Right forelimb (tissue), 1 donor: ENCODE measurements around the gene RGP1.

Source experiments
- DNase-seq: peaks from one replicate; pipeline ENCODE4 v3.0.0-alpha.2; 2018

Gene RGP1, protein sequence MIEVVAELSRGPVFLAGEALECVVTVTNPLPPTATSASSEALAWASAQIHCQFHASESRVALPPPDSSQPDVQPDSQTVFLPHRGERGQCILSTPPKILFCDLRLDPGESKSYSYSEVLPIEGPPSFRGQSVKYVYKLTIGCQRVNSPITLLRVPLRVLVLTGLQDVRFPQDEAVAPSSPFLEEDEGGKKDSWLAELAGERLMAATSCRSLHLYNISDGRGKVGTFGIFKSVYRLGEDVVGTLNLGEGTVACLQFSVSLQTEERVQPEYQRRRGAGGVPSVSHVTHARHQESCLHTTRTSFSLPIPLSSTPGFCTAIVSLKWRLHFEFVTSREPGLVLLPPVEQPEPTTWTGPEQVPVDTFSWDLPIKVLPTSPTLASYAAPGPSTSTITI

DNA sequence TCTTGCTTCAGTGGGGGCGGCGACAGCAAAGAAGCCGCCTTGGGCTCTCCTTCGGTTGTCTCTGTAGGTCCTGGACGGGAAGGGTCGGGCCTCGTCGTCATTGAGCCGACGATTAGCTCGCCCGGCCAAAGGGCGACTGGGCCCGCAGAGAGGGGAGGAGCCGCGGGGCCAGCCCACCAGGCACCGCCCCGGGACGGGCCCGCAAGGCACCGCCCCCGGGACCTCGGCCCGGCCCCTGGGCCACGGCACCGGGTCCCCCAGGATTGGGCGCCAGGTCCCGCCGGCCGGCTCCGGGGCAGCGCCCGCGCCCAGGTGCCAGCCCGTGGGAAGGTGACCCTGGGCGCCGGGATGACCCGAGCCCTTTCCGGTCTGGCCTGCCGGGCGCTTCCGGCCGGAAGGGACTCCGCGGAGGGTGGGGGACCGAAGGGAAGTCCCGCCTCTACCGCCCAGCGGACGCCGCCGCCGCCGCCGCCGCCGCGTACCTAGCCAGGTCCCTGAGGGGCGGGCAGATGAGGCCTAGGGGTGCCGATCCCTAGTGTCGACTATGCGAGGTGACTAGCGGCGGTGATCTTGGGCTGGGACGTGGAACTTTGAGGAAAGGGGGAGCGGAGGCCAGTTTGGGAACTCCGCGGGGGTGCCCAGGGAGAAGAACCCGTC, at the start of gene RGP1, which contains the start of gene GBA2:
Gene RGP1 (plus strand): TSS at position 430 of the 657 bp plus-strand sequence. CDS start 469 bp downstream, outside the sequence.
Gene GBA2 (minus strand): TSS at position 371 of the 657 bp plus-strand sequence. CDS start 524 bp downstream, outside the sequence.
- peak; percentile 87 for DNase-seq

DNA sequence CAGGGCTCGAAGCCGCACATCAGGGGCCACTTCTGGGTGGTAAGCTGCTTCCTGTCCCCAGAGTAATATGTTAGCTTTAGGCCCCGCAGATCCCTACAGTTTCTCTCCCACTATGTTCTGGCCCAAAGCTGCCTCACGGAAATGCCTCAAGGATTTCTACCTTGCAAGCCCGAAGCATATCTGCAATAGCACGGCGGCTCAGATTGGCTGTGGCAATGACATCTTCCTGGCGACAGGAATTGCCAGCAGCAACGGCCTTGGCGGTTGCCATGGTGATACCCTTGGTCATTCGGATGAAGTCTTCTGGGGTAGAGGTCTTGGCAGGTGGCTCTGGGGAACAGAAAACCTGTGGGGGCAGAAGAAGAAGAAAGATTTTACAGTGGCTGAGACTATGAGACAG, 49.1 kb upstream of the RGP1 start:
- DNase-seq: no peak

DNA sequence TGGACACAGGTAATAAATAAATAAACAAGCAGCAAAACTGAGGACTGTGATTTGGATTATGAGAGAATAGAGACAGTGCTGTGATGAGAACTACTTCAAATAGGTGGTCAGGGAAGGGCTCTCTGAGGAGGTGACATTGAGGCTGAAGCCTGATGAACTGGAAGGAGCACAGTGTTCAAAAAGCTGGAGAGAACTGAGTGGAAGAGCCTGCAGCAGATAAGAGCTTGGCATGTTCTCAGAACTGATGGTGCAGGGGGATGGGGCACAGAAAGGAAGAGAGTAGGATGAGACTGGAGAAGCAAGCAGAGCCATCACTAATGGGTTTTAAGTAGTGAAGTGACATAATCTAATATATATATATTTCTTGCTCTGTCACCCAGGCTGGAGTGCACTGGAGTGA, 48.1 kb upstream of the RGP1 start:
- no peak for DNase-seq

DNA sequence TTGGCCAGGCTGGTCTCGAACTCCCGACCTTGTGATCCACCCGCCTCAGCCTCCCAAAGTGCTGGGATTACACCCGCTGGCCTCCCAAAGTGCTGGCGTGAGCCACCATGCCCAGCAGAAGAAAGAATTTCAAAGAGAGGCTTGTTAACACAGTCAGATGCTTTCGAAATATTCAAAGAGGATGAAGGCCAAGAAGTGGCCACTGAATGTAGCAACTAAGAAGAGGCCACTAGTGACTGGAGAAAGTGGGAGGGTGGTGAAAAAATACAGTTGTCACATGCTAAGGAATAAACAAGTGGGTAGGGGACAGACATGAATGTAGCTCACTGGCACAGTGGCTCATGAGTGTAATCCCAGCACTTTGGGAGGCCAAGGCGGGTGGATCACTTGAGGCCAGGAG, 46.4 kb upstream of the RGP1 start:
- DNase-seq: no peak

DNA sequence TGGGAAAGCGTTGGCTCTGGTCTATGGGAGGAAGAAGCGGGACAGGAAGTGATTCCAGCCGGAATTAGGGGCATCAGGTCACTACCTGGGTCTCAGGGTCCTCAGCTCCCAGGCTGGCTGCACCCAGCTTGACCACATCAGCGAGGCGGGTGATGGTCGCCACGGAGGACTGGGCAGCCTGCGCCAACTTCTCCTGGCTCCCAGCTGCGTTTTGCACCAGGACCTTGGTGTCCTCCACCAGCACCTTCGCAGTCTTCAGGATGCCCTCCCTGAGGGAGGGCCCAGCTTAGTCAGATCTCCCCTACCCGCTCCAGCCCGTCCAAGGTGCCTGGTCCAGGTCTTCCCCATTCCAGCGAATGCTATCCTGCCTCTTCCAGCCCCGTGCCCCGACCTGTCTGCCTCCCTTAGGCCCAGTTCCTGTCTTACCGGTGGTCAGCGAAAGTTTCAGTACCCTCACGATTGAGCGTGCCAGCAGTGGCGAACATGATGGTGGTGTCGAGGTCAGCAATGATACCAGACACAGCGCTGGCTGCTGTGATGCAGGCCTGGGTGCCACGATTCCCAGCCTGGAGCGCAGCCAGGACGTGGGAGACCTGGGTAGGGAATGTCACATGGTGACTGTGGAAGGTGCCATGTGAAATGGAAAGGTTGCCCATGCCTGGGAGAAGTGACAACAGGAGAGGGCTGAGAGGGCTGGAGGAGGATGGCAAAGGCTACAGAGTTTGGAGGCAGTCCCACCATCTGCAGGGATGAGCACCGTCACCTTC, 45.0 kb upstream of the RGP1 start:
- no peak for DNase-seq

DNA sequence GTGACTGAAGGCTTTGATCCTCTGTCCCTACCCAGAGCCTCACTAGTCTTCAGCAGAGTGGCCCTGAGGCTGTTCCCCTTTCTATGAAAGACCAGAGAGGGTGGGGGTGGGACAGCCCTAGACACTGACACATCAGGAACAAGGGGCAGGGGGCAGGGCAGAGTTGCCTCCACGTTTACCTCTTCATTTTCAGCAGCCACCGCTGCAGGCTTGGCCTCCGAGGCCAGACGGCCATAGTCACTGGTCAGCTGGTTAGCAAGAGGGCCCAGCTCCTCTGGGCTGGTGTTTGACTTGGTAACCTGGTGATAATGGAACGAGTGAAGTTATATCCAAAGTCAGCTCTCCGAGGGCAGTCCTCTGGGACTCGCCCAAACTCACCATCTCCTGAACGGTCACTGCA, 43.7 kb upstream of the RGP1 start:
- no peak for DNase-seq

DNA sequence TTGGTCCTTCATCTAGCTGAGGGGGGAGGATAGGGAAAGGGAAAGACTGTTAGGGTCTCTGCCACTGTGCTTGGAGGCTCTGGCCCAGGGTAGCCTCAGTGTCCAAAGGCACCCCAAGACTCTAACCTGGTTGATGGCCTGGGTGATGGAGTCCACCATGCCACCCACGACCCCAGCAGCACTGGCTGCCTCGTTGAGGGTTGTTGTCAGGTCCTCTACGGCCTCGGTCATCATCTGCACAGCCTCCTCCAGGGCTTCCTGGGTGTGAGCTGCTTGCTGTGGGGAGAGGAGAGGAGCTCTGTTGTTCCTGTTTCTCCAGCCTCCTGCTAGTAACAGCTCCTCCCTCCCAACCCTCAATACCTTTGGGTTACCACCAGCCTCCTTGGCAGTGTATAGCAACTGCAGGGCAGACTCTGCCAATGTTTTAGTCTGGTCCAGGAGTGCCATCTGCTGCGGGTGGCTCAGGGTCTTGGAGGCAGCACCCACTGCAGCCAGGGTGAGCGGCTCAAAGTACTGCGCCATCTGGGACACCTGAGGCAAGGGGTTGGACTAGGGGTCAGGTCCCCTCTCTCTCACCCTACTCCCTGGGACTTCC, 43.2 kb upstream of the RGP1 start:
- DNase-seq: no peak

DNA sequence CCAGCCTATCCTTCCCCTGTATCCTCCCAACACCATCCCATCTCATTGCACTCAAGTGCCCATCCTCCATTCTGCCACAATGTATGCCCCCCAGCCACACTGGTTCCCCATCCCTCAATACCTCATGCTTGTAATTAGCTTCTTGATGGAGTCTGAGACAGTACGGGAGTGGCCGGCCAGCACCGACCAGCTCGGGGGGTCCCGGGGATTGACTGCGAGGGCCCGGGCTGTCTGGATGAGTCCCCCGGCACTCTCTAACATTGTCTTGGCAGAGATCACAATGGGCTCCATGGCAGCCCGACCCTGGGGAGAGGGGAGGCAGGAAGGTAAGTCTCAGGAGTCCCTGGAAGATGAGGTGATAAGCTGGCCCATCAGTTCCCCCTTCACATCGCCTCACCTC, 42.1 kb upstream of the RGP1 start:
- DNase-seq: no peak

DNA sequence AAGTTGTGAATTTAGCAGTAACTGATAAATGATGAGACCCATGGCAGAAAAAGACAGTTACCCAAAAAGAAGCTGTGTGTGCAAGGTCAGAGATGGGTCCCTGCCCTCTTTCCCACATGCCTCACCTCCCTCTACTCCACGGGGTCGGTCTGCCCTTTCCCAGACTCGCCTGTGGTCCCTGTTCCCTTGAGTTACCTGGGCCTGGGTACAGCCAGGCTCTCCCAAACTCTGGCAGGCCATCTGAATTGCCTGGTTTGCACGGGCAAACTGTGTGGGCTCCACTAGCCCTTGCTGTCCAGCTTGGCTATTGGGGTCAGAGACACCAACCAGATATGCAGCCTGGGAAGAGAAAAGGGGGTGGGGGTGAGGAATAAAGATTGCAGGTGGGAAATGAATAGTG, 40.9 kb upstream of the RGP1 start:
- DNase-seq: no peak

DNA sequence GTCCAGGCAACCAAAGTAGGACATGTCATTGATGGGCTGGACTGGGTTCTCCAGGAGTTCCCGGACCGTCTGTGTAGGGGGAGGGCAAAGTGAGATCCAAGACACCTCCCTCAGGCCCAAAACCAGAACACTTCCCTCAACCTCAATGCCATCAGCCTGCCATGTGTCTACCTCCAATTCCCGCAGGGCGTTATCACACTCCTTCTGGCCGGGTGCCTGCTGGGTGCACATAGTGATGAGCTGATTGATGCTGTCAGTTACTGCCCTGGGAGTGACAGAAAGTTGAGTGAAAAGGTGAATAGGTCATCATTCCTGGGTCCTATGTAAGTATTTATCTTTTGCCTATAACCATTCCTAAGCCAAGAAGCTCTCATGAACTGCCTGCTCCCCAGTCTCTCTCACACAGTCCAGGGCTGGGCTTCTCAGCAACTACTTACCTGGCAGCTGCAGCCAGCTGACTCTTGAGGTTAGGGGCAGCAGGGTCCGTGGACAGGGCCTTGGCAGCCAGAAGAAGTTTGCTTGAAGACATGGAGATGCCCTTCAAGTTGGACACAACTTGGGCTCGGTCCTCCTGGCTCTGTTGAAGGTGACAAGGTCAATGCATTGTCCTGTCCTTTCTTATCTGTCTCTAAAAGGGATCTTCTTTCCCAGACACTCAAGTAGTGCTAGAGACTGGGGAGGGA, 38.1 kb upstream of the RGP1 start:
- no peak for DNase-seq

DNA sequence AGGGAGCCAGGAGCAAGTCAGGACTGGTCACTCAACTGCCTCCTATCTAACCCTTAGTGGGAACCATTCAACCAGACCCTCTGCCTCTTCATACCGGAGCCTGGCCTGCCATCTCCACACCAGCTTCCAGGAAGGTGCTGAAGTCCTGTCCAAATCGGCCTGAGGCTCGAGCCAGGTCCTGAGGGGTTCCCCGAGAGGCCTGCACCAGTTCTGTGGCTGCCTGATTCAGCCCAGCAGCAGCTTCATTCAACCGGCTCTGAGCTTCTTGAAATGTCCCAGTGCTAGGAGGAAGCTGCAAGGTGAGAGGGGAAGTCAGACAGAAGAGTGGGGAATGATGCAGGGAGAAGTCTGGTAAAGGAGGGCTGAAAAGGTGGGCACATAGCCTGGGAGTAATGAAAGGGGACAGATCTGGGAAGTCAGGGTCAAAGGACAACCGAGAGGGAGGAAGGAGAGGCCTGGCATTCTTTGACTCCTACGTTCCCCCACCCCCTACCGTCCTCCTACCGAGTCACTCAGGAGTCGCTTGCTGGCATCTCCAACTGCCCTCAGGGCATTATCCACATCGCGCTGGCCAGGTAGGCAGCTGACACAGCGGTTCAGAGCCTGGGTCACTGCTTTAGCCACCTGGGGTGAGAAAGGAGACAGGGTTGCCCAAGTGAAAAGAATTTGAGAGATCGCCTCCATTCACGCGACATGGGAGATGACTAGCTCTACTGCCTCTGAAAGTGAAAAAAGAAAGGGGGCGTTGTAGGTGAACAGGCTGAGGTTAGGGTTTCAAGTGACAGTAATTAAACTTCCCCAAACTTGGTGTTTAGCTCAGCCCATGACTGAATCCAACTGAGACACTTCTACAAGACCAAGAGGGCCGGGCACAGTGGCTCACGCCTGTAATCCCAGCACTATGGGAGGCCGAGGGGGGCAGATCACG, 37.3 kb upstream of the RGP1 start:
- DNase-seq: no peak

DNA sequence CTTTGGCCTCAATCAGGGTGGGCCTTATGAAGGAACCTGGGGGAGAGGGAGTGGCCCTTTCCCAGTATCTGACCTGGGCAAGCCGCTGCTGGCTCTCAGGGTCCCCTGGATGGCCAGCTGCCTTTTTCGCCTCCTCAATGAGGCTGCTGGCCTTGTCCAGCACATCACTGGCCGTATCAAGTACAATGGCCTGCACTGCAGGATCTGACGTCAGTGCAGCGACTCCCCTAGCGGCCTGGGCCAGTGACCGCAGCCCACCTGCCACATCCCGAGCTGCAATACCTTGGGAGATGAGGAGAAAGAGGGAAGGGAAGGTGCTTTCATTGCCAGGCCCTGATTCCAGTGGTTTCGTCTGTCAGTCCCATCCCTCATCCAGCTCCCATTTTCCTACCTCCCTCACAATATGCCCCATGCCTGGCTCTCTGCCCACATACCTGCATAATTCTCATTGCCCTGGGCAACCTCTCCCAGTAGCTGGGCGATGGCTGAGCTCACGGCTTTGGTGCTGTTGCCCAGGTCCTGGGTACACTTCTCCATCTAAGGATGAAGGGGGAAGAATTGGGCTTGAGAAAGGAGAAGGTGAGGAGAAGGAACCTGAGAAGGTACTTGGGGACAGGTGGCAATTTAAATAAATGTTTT, 36.2 kb upstream of the RGP1 start:
- no peak for DNase-seq

DNA sequence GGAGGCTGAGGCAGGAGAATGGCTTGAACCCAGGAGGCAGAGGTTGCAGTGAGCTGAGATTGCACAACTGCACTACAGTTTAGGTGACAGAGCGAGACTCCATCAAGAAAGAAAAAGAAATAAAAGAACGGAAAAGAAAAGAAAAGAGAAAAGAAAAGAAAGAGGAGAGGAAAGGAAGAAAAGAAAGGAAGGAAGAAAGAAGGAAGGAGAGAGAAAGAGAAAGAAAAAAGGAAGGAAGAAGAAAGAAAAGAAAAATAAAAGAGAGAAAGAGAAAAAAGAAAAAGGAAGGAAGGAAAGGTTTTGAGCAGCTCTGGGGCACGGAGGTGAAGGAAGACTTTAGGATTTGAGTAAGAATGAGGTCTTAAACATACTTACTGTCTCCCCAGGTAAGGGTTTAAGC, 35.5 kb upstream of the RGP1 start:
- no peak for DNase-seq

DNA sequence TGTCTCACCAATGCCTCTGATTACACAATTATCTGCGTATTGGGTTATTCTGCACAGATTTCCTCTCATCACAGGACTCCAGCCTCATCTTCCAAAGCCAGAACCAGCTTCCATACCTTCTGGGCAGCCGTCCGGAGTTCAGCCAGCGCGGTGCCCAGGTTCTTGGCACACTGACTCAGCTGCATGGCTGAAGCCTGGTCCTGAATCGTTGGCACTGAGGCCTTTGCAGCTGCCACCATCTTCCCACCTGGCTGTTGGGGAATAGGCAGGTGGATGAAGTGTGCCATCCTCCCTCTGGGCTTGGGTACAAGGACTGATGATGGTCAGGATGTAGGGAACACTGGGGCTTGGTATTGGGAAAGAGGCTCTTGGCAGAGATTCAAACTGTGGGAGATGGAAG, 35.0 kb upstream of the RGP1 start:
- DNase-seq: no peak

DNA sequence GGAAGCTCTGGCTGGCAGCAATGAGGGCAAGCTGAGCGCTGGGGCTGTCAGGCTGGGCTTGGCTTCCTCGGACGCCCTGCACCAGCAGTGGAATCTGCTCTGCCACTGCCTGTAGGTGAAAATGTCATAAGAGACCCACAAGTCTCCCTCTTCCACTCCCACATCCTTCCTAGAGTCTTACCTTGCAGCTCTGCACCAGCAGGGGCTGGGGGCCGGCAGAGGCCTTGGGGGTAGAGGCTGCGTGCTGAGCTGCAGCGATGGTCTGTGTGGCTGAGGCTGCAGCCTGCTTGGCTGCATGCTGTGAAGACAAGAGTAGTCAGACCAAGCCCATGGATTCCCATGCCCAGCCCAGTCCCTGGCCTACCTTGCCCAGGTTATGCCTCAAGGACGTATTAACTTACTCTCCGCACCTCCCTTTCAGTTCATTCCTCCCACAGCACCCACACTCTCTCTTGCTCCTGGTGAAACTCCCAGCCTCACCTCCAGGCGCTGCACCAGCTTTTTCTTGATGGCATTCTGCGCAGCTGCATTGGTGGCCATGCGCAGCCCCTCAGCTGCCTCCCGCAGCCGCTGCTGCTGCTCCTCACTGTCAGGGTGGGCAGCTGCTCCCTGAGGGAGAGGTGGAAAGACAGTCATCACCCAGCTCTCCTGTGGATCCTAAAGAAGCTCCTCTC, 34.4 kb upstream of the RGP1 start:
- DNase-seq: no peak

DNA sequence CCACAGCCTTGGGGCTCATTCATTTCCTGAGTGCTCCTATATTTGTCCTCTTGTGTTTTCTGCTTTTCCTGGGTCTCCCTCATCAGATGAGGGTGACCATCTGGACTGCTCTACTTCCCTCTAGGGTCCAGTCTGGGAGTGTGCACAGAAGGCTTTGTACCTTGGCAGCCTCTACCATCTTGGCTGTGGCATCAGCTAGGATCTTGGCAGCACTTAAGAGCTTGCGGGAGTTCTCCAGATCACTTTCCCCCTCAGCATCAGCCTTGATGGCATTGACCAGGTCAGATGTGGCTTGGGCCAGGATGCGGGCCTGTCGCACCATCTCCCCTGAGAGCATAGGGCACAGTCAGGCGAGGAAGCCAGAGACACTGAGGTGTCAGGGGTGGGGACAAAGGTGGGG, 32.9 kb upstream of the RGP1 start:
- no peak for DNase-seq

DNA sequence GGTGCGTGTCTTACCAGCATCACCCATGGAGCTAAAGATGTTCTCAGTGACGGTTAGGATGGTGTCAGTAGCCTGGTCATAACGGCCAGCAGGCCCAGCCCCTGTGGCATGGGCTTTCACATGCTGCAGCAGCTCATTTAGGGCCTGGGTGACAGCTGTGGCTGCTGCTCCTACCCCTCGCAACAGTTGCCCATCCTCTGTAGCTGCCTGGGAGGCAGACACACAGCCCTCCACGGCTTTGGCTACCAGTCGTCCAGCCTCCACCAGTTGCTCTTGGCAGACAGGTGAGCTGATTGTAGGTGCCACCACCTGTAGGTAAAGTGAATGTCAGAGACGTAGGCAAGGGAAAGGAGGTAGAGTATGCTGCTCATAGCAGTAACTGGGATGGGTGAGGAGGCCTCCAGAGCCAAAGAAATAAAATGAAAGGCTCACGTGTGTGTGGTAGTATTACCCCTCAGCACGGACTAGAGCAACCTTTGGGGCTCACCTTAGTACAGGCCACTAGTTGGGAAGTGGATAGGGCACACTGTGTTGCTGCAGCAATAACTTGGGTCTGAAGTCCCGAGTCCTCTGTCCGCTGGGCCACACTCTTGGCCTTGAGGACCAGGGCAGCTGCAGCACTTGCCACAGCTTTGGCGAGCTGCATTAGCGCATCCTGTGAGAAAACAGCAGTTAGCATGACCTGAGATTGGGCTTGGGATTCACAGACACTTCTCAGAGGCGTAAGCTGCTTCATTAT, 31.8 kb upstream of the RGP1 start:
- no peak for DNase-seq

DNA sequence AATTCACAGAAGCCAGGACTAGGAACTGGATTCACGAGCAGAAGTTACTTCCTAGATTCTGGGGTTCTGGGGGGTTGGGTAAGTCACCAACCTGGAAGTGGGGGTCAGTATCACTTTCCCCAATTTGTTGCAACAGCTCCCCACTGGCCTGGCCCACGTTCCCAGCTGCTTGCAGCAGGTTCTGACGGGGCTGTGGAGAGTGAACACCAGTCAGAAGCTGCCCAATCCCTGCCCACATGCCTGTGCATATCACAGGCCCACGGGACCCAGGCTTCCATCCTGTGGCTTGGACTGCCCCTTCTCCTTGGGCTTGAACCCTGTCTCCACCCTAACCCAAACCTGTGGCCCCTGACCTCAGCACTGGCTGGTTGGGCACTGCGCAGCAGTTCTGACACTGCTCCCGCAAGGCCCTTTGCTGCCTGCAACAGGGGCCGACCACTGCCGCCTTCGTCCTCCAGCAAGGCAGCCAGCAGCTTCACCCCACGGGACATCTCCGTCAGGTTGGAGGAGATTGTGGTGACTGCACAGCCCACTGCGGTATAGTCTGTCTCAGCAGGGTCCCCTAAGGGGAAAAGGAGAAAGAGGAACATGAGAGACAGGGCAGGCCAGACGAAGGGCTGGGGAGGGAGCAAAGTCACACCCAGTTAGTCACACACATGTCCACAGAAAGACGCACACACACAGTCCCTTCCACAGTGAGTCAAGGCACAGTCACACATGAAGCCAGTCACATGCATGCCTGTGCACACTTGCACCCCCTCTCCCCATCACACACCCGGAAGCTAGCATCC, 30.2 kb upstream of the RGP1 start:
- no peak for DNase-seq

DNA sequence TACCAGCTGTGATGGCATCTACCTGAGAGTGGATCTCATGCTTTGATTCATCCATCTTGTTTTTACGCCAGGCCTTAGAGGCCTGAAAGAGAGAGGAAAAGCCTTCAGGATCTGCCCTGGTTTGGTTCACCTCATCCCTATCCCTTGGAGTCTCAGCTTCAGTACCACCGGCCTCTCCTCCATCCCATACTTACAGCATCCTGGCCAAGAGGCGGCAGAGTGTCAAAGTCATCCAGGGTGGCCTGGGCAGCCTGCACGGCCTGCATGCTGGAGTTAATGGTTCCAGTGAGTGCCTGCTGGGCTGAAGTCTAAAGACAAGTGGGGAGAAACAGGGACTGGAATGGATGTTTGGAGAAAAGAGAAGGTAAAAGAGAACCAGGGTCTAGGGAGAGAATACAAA, 29.5 kb upstream of the RGP1 start:
- no peak for DNase-seq
